T1000 (cell line): Measurements from ENCODE around the gene CLEC17A.
"Not testable (repeated sequence)": the region's sequence is repeated elsewhere in the genome, so short reads cannot be mapped to it uniquely, and the experiment has no call there.

ENCODE experiments used
- DNase-seq: peaks from one replicate; lab custom pipeline; 2025; ENCODE audit warnings: mixed read lengths; lab: John Stamatoyannopoulos, UW

The CLEC17A gene, protein sequence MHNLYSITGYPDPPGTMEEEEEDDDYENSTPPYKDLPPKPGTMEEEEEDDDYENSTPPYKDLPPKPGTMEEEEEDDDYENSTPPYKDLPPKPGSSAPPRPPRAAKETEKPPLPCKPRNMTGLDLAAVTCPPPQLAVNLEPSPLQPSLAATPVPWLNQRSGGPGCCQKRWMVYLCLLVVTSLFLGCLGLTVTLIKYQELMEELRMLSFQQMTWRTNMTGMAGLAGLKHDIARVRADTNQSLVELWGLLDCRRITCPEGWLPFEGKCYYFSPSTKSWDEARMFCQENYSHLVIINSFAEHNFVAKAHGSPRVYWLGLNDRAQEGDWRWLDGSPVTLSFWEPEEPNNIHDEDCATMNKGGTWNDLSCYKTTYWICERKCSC

DNA sequence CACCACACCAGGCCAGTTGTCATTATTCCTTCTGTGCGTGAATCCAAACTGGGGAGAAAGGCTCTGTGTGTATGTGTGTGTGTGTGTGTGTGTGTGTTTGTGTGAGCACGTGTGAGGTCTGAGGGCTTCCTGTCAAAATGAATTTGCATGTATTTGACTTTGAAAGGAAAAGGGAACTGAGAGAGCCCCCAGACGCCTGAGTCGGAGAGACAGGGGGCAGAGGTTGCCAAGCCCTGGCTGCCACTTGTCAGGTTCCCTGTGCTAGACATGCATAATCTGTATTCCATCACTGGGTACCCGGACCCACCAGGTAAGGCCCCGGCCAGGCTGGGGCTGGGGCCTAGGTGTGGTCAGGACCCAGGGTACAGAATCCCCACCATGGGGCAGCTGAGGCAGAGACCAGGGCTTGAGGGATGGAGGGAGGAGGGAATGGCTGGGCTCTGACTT is at the start of gene CLEC17A:
CLEC17A (plus strand) TSS at position 191 of the 447 bp plus-strand sequence; CDS start at position 268, 77 bp downstream.
- DNase-seq: no peak

DNA sequence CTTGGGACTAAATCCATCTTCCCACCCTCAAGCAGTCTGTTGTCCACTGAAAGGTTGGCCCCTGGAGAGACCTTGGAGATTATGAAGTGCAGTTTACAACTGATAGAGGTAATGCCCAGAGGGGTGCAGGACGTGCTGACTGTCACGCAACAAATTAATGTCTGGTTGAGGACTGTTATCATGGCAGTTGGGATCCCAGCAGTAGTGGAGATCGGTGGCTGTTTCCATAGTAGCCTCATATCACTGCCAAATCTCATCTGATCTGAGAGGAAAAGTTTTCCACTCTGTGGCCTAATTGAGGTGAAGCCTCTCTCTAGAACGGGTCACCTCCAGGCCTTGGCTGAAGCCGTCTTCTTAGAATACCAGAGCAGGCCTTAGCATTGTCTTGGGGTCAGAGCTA is 49.4 kb upstream of the CLEC17A start:
- DNase-seq: no peak

DNA sequence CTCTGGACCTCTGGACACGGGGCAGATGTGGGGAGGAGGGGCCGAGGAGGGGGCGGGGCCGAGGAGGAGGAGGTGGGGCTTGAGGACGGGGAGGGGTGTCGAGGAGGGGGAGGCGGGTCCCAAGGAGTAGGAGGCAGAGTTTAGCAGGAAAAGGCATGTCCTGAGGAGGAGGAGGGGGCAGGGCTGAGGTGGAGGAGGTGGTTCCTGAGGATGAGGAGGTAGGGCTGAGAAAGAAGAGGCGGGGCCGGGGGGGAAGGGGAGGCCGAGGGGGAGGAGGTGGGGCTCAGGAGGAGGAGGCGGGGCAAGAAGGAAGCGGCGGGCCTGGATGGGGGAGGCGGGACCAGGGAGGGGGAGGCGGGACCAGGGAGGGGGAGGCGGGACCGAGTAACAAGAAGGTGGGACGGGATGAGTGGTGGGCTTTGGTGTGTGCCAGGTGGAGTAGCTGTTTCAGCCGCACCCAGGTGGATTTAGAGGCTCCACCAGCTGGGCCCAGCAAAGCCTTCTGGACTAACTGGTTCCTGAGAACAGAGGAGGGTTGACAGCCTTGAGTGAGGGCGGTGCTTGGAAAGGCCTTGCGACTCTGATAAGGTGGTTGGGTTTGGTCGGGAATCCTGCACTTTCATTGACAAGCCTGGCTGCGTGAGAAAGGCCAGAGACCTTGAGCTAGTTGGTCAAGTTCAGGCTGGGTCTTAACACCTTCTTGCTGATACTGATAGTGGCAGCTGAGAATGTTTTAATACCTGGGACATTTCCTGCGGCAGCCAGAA is 45.8 kb upstream of the CLEC17A start:
- no peak for DNase-seq

DNA sequence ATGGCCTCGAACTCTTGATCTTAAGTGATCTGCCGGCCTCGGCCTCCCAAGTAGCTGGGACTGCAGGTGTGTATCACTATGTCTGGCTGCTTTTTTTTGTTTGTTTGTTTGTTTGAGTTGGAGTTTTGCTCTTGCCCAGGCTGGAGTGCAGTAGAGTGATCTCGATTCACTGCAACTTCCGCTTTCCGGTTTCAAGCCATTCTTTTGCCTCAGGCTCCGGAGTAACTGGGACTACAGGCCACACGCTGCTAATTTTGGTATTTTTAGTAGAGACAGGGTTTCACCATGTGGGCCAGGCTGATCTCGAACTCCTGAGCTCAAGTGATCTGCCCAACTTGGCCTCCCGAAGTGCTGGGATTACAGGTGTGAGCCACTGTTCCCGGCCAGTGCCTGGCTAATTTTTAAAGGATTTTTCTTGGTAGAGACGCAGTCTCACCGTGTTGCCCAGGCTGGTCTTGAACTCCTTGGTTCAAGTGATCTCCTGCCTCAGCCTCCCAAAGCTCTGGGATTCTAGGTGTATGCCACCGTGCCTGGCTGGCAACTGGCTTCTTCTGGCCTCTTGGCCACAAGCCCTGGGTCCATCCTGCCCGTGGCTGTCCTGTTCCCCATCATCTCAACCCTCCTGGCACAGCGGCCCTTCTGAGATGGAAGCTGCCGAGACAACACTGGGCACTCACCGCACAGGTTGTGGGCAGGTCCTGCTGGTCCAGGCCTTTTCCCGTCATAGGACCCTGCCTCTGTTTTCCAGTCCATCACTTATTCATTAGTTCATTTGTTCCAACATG is 42.0 kb upstream of the CLEC17A start:
- no peak for DNase-seq

DNA sequence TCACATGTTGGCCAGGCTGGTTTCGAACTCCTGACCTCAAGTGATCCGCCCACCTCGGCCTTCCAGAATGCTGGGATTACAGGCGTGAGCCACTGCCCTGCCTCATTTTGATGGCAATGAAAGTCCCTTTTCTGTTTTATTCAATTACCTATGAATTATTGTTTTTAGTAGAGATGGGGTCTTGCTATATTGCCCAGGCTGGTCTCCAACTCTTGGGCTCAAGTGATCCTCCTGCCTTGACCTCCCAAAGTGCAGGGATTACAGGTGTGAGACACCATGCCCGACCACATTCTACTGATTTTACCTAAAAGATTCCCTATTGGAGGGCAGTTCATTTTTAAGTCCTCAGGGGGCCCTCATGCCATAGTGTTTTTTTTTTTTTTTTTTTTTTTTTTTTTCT is 40.9 kb upstream of the CLEC17A start:
- not testable (repeated sequence) for DNase-seq

DNA sequence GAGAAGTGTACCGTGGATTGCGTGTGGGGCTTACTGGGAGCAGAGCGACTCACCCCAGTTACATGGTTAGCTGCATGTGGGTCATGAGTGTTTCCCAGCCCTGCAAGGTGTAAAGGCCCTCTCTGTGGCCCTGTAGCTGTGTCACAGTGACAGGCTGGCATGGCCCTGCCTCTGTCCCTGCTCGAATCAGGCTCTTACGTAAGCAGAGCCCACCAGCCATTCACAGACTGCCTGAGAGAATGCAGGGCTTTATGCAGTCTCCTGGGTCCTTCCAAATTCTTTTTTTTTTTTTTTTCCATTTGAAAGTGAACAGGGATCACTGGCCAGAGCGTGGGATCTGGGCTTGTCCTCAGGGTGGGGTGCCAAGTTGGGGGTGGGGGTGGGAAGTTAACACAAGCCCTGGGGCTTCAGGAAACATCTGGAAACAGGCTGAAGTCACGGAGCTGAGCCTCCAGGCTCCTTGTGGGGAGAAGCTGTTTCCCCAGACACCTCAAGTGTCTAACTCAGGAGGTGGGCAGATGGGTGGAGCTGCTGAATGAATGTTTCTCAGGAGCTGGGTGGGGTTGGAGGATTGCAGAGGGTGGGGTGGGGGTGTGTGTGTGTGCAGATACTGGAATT is 40.1 kb upstream of the CLEC17A start:
- no peak for DNase-seq

DNA sequence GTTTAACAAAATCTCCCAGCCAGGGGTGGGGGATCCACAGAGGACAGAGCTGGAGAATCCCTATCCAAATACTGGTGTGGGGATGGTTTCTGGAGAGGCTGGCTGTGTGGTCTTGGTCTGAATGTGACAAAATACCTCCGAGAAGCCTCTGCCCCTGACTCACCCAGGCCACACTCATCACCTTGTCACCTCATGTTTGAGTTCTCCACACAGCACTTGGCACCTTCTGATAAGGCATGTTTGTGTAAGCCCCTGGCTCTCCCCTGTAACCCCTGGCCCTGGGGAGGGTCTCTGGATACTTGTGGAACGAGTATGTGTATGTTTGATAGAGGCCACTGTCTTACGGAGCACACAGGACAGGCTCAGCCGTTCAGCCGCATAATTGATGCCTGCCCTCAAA is 38.8 kb upstream of the CLEC17A start:
- DNase-seq: no peak

DNA sequence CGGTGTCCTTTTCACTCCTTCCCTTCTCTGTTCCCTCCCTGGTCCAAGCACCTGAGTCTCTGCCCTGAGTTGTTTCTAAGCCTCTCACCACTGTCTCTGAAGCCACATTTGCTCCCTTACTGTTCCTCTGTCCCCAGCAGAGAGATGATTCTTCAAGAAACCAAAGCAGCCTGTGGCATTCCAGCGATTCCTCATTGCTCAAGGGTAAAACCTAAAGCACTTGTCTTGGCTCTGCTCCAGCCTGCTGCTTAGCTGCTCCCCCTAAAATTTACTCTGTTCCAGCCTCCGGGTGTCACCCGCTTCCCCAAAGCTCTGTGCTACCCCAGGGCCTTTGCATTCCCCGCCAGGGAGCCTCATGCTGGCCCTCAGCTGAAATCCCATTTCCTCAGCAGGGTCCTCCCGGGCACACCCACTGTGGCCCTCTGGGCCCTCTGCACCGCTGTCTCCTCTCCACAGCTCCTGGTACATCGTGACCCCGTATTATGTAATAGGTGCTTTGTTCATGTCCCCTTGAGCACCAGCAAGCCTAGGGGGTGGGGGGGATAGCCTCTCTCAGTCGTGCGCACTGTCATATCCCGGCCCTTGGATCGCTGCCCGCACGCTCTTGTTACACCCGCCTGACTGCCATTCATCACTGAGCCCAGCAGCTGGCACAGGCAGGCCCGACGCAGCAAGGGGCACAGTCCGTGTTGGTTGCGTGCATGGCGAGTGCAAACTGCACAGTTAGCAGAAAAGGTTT is 37.7 kb upstream of the CLEC17A start:
- DNase-seq: no peak

DNA sequence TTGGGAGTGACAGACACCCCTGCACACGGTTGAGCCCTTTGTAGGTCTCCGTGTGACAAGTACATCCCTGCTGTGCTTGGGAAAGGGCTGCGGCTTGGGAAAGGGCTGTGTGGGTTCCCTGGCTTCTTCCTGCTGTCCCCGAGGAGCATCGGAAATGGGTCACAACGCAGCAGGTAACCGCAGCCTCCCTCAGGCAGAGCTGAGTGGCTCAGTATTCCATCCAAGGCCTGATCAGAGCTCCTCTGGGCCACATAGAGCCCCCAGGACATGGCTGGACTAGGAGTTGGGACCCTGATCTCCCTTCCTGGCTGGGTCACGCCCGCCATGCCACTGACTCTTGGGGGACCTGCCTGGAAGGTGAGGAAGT is 37.2 kb upstream of the CLEC17A start:
- DNase-seq: no peak

DNA sequence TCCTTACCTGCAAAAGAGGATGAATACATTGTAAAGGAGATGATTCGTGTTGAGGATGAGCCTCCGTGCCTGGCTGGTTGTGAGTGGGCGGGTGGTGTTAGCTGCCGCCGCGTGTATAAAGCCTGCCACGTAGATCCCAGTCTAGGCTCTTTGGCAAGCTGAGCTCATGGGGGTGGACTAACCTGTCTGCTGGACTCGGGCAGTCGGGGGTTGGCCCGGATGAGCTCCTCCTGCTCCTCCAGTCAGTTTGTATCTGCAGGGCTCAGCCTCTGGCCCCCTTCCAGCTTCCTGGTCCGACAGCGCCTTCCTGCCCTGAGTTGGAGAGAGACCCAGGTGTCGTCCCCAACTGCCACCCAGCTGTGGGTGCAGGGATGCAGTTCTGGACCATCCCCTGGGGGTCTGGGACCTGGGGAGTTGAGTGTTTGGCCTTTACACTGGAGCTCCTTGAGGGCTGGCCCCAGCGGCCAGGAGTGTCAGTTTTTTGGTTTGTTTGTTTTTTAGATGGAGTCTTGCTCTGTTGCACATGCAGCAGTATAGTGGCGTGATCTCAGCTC is 32.6 kb upstream of the CLEC17A start:
- DNase-seq: no peak

DNA sequence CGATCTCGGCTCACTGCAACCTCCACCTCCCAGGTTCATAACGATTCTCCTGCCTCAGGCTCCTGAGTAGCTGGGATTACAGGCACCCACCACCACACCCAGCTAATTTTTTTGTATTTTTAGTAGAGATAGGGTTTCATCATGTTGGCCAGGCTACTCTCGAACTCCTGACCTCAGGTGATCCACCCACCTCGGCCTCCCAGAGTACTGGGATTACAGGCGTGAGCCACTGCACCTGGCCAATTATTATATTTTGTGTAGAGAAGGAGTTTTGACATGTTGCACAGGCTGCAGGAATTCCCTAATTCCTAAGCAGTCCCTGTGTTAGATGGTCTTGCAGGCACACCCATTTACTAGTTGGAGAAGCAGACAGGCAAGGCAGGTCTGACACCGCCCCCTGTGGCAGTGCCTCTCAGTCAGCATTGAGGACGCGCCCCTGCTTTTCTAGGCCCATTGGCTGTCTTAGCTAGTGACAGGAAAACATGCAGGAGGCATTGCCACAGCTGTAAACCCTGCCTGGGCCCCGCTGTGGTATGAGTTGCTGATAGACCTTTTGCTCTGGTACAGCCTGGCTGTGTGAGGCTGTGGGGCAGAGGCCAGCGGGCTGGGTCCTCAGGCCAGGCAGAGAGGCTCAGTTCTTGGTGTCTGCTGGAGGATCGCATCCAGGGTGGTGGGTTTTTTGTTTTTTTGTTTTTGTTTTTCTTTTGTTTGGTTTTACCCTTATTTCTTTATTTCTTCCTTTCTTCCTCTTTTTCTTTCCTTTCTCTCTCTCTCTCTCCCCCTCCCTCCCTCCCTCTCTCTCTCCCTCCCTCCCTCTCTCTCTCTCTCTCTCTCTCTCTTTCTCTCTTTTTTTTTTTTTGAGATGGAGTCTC is 31.5 kb upstream of the CLEC17A start:
- DNase-seq: not testable (repeated sequence)

DNA sequence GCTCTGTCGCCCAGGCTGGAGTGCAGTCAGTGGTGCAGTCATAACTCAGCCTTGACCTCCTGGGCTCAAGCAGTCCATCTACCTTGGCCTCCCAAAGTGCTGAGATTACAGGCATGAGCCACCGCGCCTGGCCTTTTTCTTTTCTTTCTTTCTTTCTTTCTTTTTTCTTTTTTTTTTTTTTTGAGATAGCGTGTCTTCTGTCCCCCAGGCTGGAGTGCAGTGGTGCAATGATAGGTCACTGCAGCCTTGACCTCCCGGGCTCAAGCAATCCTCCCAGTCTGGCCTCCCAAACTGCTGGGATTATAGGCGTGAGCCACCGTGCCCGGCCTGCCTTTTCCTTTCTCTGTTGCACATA is 30.9 kb upstream of the CLEC17A start:
- not testable (repeated sequence) for DNase-seq

DNA sequence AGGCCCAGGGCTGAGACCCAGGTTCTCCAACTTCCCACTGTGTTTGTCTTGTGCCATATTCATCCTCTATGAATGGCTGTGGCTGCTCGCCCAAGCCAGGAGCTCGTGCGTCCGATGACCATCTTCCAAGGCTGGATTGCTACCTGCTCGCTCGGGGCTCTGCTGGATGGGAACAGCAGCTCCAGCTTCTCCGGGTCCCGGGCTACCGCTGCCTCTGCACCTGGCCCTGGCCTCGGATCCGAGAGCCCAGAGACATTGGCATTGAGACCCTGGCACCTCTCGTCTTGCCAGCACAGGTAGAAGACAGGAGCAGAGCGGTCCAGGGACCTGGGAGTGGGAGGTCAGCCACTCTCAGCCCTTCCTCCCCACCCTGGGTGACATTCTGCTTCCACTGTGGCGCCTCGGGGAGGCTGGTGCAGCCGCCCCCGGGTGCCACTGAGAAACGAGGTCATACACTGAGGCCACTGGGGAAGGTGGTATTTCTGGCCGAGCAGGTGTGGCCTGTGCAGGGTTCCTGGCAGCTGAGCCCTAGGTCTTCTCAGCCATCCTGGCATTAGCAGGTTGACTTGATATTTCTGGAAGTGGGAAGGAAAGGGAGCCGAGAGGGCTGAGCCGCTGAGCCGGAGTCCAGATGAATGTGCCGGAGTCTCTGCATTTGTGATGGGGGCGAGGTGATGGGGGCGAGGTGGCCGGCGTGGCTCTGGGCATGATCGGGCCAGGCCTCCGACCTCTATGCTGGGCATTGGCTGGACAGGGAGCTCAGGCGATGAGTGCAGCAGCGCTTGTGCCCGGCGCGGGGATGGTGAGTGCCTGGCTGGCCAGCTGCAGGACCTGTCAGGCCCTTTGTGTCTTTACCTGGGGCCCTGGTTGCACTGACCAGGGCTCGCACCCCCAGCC is 29.6 kb upstream of the CLEC17A start:
- no peak for DNase-seq

DNA sequence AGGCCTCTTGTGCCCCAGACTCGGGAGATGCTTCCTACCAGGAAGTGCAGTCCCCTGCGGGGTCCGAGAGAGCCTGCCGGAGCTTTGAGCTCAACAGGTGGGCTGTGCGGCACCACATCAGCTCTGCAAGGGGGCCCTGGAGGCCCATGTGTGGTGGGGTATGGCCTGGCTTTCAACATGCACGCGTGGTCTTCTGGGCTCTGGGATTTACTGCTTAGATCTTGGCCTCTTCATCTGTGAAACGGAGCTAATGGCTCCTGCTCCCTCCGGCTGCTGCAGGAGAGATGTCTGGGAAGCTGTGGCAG is 29.0 kb upstream of the CLEC17A start:
- DNase-seq: no peak

DNA sequence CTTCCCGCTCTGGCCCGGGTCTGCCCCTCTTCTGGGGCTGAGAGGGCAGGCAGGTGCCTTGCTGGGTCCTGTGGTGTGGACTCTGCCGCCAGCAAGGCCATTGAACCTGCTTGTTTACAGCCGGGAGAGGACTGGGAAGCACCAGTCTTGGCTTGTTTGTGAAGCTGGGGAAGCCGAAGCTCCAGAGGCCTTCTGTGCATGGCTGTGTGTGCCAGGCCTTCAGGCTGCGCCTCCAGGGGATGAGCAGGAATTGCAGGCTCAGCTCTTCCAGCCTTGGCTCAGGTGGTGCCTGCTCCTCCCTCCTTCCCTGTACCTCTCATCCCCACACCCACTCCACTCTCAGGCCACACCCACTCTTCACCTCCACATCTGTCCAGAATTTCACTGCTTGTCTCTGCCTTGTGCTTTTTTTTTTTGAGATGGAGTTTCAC is 28.5 kb upstream of the CLEC17A start:
- no peak for DNase-seq

DNA sequence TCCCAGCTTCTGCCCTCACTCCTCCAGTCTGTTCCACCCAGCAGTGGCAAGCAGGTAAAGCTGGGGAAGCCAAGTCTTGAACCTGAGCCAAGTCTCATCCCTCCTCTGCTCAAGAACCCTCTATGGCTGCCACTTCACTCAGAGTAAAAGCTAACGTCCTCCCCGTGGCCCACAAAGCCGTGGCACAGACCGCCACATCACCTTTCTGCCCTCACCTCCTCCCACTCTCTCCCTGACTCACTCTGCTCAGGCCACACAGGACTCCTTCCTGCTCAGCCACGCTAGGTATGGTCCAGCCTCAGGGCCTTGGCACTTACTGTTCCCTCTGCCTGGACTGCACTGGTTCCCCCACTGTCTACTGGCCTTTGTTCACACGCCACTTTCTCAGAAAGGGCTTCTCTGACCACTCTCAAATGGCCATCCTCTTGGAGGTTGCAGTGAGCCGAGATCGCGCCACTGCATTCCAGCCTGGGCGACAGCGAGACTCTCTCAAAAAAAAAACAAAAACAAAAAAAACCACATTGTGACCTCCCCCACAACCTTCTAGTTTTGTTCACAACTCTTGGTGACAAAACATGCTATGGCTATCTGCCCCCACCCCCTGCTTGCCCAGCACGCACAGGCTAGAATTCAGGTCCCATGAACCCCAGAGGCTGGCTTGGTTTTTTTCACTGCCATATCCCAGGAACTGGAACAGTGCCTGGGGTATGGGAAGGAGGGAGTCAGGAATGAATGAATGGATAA is 26.8 kb upstream of the CLEC17A start:
- DNase-seq: no peak

DNA sequence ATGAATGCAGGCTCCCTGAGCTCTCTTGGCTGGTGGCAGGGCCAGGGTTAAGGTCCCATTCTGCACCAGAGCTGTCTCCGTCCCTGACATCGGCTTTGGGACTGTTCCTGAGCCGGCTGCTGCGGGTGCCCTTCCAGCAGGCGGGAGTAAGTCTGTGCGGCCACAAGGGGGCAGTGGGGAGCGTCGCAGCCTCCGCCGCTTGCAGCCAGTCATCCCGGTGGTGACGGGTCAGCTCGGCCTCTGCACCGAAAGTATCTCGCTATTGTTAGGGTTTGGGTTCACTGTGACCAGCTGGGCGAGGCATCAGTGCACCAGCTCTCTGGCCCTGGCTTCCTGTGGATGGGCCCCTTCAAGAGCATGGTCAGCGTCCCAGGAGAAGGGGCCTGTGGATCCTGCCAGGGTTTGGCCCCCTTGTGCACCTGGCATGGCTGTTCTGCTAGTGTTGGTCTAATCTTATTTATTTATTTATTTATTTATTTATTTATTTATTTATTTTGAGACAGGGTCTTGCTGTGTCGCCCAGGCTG is 26.2 kb upstream of the CLEC17A start:
- peak; percentile 47 for DNase-seq

DNA sequence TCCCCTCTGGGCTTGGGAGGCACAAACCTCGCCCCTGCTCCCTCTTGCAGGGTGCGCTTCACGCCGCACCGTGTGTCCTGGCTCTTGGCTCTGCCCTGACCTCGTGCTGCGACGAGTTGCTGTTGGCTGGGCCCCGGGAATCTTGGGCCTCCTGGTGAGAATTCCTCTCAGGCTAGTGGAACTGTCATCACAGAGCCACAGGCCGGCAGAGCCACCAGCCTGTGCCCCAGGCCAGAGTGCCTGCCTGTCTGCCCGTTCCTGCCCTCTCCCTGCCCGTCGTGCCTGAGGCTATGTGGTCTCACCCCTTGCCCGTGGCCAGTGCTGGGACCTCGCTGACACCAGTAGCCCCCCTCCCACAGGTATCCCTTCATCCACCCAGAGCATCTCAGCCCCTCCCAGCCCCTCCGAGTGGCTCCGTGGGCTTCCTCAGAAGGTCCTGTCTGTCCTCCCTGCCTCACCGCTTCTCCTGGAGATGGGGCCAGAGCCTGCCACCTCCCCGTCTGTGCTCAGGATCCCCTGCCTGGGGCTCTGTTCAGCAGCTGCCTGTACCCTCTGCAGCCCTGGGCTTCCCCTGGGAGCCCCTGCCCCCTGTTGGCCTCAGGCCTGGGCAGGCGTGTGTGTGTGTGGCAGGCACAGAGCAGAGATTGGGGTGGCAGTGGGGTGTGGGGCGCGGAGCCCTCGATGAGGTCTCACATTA is 24.4 kb upstream of the CLEC17A start:
- no peak for DNase-seq
